ENCODE data around the gene RNF113B. TPM values are rescaled to one million over a fixed set of nuclear protein-coding genes. Genes with fewer than 3 reads are reported as not detected.

RNF113B gene
- total RNA-seq, 1 donor, result not detected

- DNase-seq (ENCODE audit: low read depth), result no peak
- TF ChIP-seq CTCF (IDR thresholded peaks at IDR 0.05; ENCODE audit: insufficient read depth, low read length), result no peak
- no peak overlapping the region for H3K4me3 ChIP-seq (ENCODE audit: low read depth, low read length)
Observed at GRCh38 chr13:98189841-98190505, 12.9 kb upstream of the RNF113B start.

- no peak overlapping the region for H3K4me3 ChIP-seq (ENCODE audit: low read depth, low read length)
- TF ChIP-seq CTCF (IDR thresholded peaks at IDR 0.05; ENCODE audit: insufficient read depth, low read length), result no peak
- no peak for DNase-seq (ENCODE audit: low read depth)
Observed at GRCh38 chr13:98188544-98189166, 11.6 kb upstream of the RNF113B start.

GRCh38 chr13:98187965-98188261 is 10.8 kb upstream of the RNF113B start:
- no peak overlapping the region for H3K4me3 ChIP-seq (ENCODE audit: low read depth, low read length)
- no peak for DNase-seq (ENCODE audit: low read depth)
- TF ChIP-seq CTCF (IDR thresholded peaks at IDR 0.05; ENCODE audit: insufficient read depth, low read length), result no peak

- no peak for DNase-seq (ENCODE audit: low read depth)
- no peak overlapping the region for H3K4me3 ChIP-seq (ENCODE audit: low read depth, low read length)
- no peak for TF ChIP-seq CTCF (IDR thresholded peaks at IDR 0.05; ENCODE audit: insufficient read depth, low read length)
Observed at GRCh38 chr13:98187155-98187964, 10.3 kb upstream of the RNF113B start.

GRCh38 chr13:98184792-98185191 is 7.7 kb upstream of the RNF113B start:
- no peak for TF ChIP-seq CTCF (IDR thresholded peaks at IDR 0.05; ENCODE audit: insufficient read depth, low read length)
- no peak overlapping the region for H3K4me3 ChIP-seq (ENCODE audit: low read depth, low read length)
- no peak for DNase-seq (ENCODE audit: low read depth)

- no peak for DNase-seq (ENCODE audit: low read depth)
- no peak overlapping the region for H3K4me3 ChIP-seq (ENCODE audit: low read depth, low read length)
- no peak for TF ChIP-seq CTCF (IDR thresholded peaks at IDR 0.05; ENCODE audit: insufficient read depth, low read length)
Observed at GRCh38 chr13:98182589-98182988, 5.5 kb upstream of the RNF113B start.

Measured in fibroblast of the aortic adventitia (primary cell).